Chondrocyte (in vitro differentiated cells): Measurements from ENCODE around the gene RILP. TPM values are rescaled to one million over a fixed set of nuclear protein-coding genes. Genes with fewer than 3 reads are reported as not detected.

ENCODE experiments used
- DNase-seq: peaks from one replicate; pipeline ENCODE4 v3.0.0; 2021; ENCODE audit warnings: mixed read lengths, low spot score
- H3K27ac Mint-ChIP-seq: one replicate; pipeline ENCODE4 v1.8.0; 2021; ENCODE audit warnings: mild to moderate bottlenecking, moderate library complexity, mixed read lengths; ENCODE audit not compliant: unreplicated experiment
- H3K27me3 Mint-ChIP-seq: 2 replicates; pipeline ENCODE4 v1.8.0; 2021; ENCODE audit warnings: low read depth, mixed read lengths
- H3K36me3 Mint-ChIP-seq: 2 replicates; pipeline ENCODE4 v1.8.0; 2021; ENCODE audit warnings: low read depth, mixed read lengths
- H3K4me1 Mint-ChIP-seq: 2 replicates; pipeline ENCODE4 v1.8.0; 2021; ENCODE audit warnings: low read depth, mild to moderate bottlenecking, mixed read lengths
- H3K4me3 Mint-ChIP-seq: one replicate; pipeline ENCODE4 v1.8.0; 2021; ENCODE audit warnings: mild to moderate bottlenecking, moderate library complexity, mixed read lengths; ENCODE audit not compliant: unreplicated experiment
- H3K9me3 Mint-ChIP-seq: 2 replicates; pipeline ENCODE4 v1.8.0; 2021; ENCODE audit warnings: low read depth, mixed read lengths
- CTCF ChIP-seq: fragments of 200-600 bp; sonication (generic); IDR thresholded peaks from 2 replicates; pipeline ENCODE4 v1.5.0; 2021; ENCODE audit warnings: antibody characterized with exemption, mild to moderate bottlenecking, moderate library complexity
- total RNA-seq: library from RNA; stranded (reverse); gene quantifications from 3 replicates; pipeline ENCODE4 v1.2.1, GENCODE V29; 2021

The RILP gene
- total RNA-seq, 1 donor from 2014 or later: 1.8 TPM

GRCh38 chr17:1635675-1636465, 13.8 kb downstream of the RILP start:
- no peak overlapping the region for H3K27ac Mint-ChIP-seq
- TF ChIP-seq CTCF: no peak
- DNase-seq: no peak

GRCh38 chr17:1634841-1635650, 14.6 kb downstream of the RILP start:
- no peaks in the 10 kb centered on the region for H3K36me3 Mint-ChIP-seq
- no peak for TF ChIP-seq CTCF
- no peak overlapping the region for H3K27ac Mint-ChIP-seq
- H3K4me3 Mint-ChIP-seq: no peak overlapping the region
- no peaks in the 10 kb centered on the region for H3K9me3 Mint-ChIP-seq
- peaks cover 3% of the 10 kb centered on the region for H3K4me1 Mint-ChIP-seq
- peaks cover 3% of the 10 kb centered on the region for H3K27me3 Mint-ChIP-seq
- no peak for DNase-seq

More at GRCh38 chr17:1635675-1636465, 13.8 kb downstream of the RILP start:
- H3K4me1 Mint-ChIP-seq: no peaks in the 10 kb centered on the region
- H3K36me3 Mint-ChIP-seq: no peaks in the 10 kb centered on the region
- H3K27me3 Mint-ChIP-seq: peaks cover 3% of the 10 kb centered on the region
- no peak overlapping the region for H3K4me3 Mint-ChIP-seq
- no peaks in the 10 kb centered on the region for H3K9me3 Mint-ChIP-seq

GRCh38 chr17:1630662-1631061, 19.0 kb downstream of the RILP start:
- no peak for TF ChIP-seq CTCF
- Mint-ChIP-seq H3K36me3 (no peaks in the 10 kb centered on the region), H3K4me3 (no peak overlapping the region), H3K27me3 (peaks cover 6% of the 10 kb centered on the region), H3K9me3 (no peaks in the 10 kb centered on the region), H3K4me1 (peaks cover 7% of the 10 kb centered on the region), H3K27ac (no peak overlapping the region)
- DNase-seq: no peak

GRCh38 chr17:1629504-1630310, 20.0 kb downstream of the RILP start:
- H3K27ac Mint-ChIP-seq: no peak overlapping the region

More at GRCh38 chr17:1629504-1630310, 20.0 kb downstream of the RILP start:
- H3K4me1 Mint-ChIP-seq: peaks cover 7% of the 10 kb centered on the region
- no peaks in the 10 kb centered on the region for H3K36me3 Mint-ChIP-seq
- H3K27me3 Mint-ChIP-seq: peaks cover 6% of the 10 kb centered on the region
- H3K4me3 Mint-ChIP-seq: peak overlapping the region; percentile 68
- no peak for DNase-seq
- peak; percentile 75 for TF ChIP-seq CTCF
- no peaks in the 10 kb centered on the region for H3K9me3 Mint-ChIP-seq
